SK-MEL-5 (cell line): ENCODE results near the gene KCNK13. TPM values are rescaled to one million over a fixed set of nuclear protein-coding genes. Genes with fewer than 3 reads are reported as not detected.
"Not testable (repeated sequence)": the region's sequence is repeated elsewhere in the genome, so short reads cannot be mapped to it uniquely, and the experiment has no call there.

Experiments
- DNase-seq: peaks from one replicate; pipeline ENCODE4 v3.0.0-alpha.2; 2016; ENCODE audit warnings: low read depth, low spot score
- in situ Hi-C: cut with HindIII; loops from 2 replicates; pipeline ENCODE4 v1.10.0; 2016; ENCODE audit warnings: low sequenced_read_pairs, high pct_unique_total_duplicates, low pct_unique_long_range_greater_than_20kb
- total RNA-seq: library from RNA; depleted of rRNA; stranded (reverse); fragments of >200 nt; shearing (Covaris generic); gene quantifications from 2 replicates; pipeline ENCODE4 v1.2.3, GENCODE V29; 2014

Gene KCNK13
- total RNA-seq, 1 experiment from 2014 or later: 1.5 TPM

DNA sequence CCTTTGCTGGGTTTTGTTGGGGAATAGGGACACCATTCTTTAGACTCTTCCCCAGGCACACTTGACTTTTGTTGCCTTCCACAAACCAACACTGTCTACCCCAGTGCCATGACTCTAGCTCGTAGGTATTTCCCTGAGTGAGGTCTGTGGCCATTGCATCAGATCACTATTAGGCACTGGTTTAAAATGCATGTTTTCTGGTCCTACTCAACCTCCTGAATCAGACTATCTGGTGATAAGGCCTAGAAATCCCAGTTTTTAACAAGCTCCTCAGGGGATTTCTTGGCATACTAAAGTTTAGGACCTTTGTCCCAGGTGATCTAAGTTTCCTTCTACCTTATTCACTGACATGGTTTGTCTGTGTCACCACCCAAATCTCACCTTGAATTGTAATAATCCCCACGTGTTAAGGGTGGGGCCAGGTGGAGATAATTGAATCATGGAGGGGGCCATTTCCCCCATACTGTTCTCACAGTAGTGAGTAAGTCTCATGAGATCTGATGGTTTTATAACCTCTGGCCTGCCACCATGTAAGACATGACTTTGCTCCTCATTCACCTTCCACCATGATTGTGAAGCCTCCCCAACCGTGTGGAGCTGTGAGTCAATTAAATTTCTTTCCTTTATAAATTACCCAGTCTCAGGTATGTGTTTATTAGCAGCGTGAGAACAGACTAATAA, 106.8 kb downstream of the KCNK13 start:
- in situ Hi-C loops: no loop called here
- DNase-seq: no peak

DNA sequence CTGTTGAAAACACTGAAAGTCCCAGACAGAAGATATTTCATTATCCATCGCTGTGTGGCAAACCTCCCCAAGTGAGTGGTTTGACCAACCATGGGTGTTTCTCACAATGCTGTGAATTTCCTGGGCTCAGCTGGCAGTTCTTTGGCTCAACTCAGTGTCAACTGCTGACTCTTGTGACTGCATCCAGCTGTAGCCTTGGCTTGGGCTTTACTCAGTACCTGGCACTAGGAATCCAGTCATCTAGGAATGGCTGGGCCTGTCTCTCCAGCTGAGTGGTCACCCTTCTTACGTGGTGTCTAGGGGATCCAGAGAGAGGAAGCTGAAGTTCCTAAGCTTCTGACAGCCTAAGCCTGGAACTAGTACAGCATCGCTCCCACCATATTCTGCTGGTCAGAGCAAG, 113.8 kb downstream of the KCNK13 start:
- in situ Hi-C loops: no loop called here
- no peak for DNase-seq

DNA sequence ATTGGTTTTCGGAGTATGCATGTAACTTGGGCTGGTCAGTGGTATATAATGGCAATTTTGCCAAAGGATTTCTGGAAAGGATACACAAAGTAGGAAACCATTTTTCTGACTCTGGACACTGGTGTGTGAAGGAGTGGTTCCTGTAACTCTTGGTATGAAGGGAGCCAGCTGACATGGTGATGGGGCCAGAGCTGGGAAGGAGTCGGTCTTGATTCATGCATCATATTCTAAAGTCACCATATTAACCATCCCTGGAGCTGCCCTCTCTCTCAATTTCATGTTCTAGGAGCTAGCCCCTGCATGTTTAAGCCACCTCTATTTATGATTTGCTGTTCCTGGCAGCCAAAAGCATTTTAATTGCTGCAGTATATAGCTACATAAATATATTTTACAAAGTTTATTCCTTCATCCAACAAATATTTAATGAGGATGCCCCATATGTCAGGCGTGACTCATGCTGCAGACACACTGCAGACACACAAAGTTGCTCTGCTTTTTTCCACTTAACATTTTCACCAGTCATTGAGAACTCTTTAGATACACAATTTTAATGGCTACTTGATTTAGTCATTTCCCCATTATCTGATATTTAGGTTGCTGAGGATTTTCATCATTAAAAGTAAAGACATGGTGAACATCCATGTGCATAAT, 115.9 kb downstream of the KCNK13 start:
- no peak for DNase-seq

GRCh38 chr14:90179357-90179756, 117.6 kb downstream of the KCNK13 start:
- no peak for DNase-seq
- in situ Hi-C loops: no loop called here

More for the DNA sequence above, 115.9 kb downstream of the KCNK13 start:
- in situ Hi-C loops: no loop called here

DNA sequence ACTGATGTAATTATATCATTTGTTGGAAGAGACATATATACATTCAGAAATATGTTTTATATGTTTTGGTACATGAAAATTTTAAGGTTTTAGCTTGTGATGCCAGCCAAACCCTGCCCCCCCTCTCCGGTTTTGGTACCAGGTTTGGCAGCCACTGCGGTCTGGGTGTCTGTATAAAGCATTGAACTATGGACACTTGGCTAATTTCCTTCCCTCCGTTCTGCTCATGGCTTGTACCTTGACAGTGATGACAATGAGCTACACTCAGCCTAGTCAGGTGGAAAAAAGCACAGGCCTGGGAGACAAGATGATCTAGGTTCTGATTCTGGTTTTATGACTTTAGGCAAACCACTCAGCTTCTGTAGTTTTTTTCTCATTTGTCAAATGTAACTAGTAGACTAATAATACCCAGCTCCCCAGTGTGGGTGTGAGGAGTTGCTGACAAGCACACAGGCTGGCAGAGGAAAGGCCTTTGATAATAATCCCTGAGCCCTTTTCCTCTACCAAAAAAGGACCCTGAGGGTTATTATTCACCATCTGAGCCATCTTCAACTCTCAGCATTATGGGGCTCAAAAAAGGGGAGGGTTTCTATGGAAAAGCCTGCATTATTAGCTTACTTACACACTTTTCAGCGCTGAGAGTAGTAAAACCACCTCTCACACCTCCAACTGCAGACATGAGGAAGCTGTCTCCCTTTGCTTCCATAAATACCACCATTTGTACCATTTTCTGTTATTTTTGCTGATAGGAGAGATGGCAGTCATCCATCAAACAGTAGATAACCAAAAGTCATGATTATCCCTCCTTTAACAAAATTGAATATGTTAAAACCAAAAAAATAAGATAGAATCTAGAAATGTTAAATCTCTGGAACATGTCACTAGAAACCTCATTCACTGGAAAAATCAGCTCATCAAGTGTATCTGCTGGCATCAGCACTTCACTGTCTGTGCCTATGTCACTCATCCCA, 118.3 kb downstream of the KCNK13 start:
- in situ Hi-C loops: no loop called here
- no peak for DNase-seq

DNA sequence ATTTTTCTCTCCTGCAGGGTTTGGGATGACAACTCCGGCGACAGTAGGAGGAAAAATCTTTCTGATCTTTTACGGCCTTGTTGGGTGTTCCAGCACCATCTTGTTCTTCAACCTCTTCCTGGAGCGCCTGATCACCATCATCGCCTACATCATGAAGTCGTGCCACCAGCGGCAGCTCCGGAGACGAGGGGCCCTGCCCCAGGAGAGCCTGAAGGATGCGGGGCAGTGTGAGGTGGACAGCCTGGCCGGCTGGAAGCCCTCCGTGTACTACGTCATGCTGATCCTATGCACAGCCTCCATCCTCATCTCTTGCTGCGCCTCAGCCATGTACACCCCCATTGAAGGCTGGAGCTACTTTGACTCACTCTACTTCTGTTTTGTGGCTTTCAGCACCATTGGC, 122.3 kb downstream of the KCNK13 start:
- in situ Hi-C loops: no loop called here
- no peak for DNase-seq

DNA sequence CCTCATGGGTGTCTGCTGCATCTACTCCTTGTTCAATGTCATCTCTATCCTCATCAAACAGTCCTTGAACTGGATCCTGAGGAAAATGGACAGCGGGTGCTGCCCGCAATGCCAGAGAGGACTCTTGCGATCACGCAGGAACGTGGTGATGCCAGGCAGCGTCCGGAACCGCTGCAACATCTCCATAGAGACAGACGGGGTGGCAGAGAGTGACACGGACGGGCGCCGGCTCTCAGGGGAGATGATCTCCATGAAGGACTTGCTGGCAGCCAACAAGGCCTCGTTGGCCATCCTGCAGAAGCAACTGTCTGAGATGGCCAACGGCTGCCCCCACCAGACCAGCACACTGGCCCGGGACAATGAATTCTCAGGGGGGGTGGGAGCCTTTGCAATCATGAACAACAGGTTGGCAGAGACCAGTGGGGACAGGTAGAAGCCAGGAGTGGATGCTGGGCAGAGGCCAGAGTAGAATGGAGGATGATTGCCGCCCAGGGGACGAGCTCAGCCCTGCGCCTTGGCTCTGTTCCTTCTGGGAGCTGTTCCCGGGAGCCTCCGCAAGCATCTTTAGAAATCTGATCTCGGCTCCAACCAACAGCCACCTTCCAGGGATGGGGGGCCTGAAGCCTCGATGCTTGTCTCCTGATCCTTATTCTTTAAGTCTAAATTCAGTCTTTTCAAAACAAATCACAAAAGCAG, 122.9 kb downstream of the KCNK13 start:
- in situ Hi-C loops: no loop called here
- no peak for DNase-seq

GRCh38 chr14:90188588-90188987, 126.8 kb downstream of the KCNK13 start:
- no peak for DNase-seq
- in situ Hi-C loops: no loop called here

GRCh38 chr14:90191154-90191553, 129.4 kb downstream of the KCNK13 start:
- in situ Hi-C loops: no loop called here
- DNase-seq: no peak

GRCh38 chr14:90191585-90191984, 129.8 kb downstream of the KCNK13 start:
- in situ Hi-C loops: no loop called here
- peak; percentile 13 for DNase-seq

- in situ Hi-C loops: no loop called here
- DNase-seq: peak; percentile 44
These were observed 132.1 kb downstream of the KCNK13 start for GRCh38 chr14:90193925-90194324.

DNA sequence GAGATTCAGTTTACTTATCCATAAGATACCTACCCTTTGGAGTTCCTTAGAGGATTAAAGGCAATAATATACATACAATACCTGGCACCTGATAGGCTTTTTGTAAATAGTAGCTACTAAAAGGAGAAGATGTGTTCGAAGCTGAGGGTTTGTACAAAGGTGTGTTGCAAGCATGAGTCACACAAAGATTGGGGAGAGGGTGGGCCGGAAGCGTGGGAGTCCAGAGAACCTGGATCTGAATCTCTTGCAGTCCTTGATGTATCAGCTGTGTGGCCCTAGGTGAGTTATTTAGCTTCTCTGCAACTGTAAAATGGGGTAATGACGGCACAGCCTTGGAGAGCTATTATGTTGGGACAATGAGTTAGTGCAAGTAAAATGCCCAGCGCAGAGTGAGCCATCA, 132.9 kb downstream of the KCNK13 start:
- in situ Hi-C loops: no loop called here
- no peak for DNase-seq

DNA sequence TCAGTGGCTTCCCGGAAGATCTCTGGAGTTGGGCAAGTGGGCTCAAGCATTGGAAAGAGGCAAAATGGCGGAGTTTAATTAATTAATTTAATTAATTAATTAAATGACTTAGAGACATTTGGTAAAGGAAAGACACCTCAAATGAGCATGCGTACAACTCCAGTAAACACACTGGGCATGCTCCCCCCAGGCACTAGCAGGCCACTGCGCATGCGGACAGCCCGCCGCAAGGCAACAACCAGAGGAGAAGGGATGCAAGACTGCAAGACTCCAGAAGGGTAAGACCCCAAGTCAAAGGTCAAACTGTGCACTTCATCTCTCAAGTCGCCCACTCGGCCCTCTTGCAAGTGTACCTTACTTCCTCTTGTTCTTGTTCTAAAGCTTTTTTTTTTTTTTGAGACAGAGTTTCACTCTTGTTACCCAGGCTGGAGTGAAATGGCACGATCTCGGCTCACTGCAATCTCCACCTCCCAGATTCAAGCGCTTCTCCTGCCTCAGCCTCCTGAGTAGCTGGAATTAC, 136.8 kb downstream of the KCNK13 start:
- in situ Hi-C loops: no loop called here
- no peak for DNase-seq

- in situ Hi-C loops, DNase-seq: not testable (repeated sequence)
These were observed 138.8 kb downstream of the KCNK13 start for GRCh38 chr14:90200546-90200945.

DNA sequence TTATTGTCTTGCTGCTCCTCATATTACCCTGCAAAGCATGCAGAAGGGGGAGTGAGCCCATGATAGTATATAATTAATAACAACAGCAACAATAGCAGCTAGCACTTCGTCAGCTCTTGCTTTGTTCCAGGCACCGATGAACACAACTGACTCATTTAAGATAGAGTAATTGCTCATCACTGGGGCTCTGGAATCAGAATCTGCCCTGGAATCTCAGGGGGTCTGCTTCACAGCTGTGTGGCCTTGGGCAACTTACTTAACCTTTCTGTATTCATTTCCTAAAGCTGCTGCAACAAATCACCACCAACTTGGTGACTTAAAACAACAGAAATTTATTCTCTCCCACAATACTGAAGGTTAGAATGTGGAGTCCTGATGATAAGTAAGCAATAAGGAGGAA, 139.6 kb downstream of the KCNK13 start:
- DNase-seq: no peak
- in situ Hi-C loops: no loop called here

- DNase-seq: no peak
- in situ Hi-C loops: no loop called here
These were observed 142.7 kb downstream of the KCNK13 start for GRCh38 chr14:90204516-90204915.

GRCh38 chr14:90213099-90213748, 151.4 kb downstream of the KCNK13 start:
- DNase-seq: no peak
- in situ Hi-C loops: no loop called here
